BE2C (cell line): ENCODE measurements around the gene PLPPR1.

Experiments used
- DNase-seq: peaks from one replicate; pipeline ENCODE4 v3.0.0-alpha.2; 2020
- H3K27me3 ChIP-seq: fragments of 250-450 bp; sonication (Bioruptor Pico); 2 replicates; pipeline ENCODE4 v1.5.1; 2020; ENCODE audit warnings: mild to moderate bottlenecking
- H3K36me3 ChIP-seq: fragments of 250-450 bp; sonication (Bioruptor Pico); 2 replicates; pipeline ENCODE4 v1.5.1; 2020; ENCODE audit warnings: mild to moderate bottlenecking
- H3K4me1 ChIP-seq: fragments of 250-450 bp; sonication (Bioruptor Pico); 2 replicates; pipeline ENCODE4 v1.5.1; 2020
- H3K4me3 ChIP-seq: 2 replicates; pipeline ENCODE4 v1.5.1; 2011; ENCODE audit warnings: low read depth, low read length
- H3K9me3 ChIP-seq: fragments of 250-450 bp; sonication (Bioruptor Pico); 2 replicates; pipeline ENCODE4 v1.5.1; 2020
- CTCF ChIP-seq: IDR thresholded peaks from 2 replicates; pipeline ENCODE4 v1.5.1; 2012; ENCODE audit warnings: mild to moderate bottlenecking, low read depth, low read length

PLPPR1 gene

GRCh38 chr9:101353683-101354082, 325.2 kb downstream of the PLPPR1 start:
- Histone ChIP-seq H3K9me3 (no peaks in the 10 kb centered on the region), H3K4me3 (no peak overlapping the region), H3K4me1 (no peaks in the 10 kb centered on the region), H3K36me3 (no peaks in the 10 kb centered on the region), H3K27me3 (no peaks in the 10 kb centered on the region; the same call in 1 of the 2 replicates)
- no peak for DNase-seq
- TF ChIP-seq CTCF = no peak

GRCh38 chr9:101354143-101354764, 325.7 kb downstream of the PLPPR1 start:
- no peaks in the 10 kb centered on the region for H3K36me3 ChIP-seq
- no peak overlapping the region for H3K4me3 ChIP-seq
- no peaks in the 10 kb centered on the region for H3K9me3 ChIP-seq
- no peak for DNase-seq
- H3K27me3 ChIP-seq = no peaks in the 10 kb centered on the region; the same call in 1 of the 2 replicates
- no peak for TF ChIP-seq CTCF
- H3K4me1 ChIP-seq = no peaks in the 10 kb centered on the region

- no peaks in the 10 kb centered on the region for H3K4me1 ChIP-seq
- DNase-seq = no peak
- no peaks in the 10 kb centered on the region; the same call in 1 of the 2 replicates for H3K27me3 ChIP-seq
- no peaks in the 10 kb centered on the region for H3K36me3 ChIP-seq
- H3K9me3 ChIP-seq = no peaks in the 10 kb centered on the region
- TF ChIP-seq CTCF = no peak
- H3K4me3 ChIP-seq = no peak overlapping the region
These were observed 326.5 kb downstream of the PLPPR1 start for GRCh38 chr9:101354765-101355708.

GRCh38 chr9:101356619-101357018, 328.1 kb downstream of the PLPPR1 start:
- no peak for TF ChIP-seq CTCF
- Histone ChIP-seq H3K27me3 (no peaks in the 10 kb centered on the region; the same call in 1 of the 2 replicates), H3K4me1 (no peaks in the 10 kb centered on the region), H3K4me3 (no peak overlapping the region), H3K9me3 (no peaks in the 10 kb centered on the region), H3K36me3 (no peaks in the 10 kb centered on the region)
- DNase-seq = no peak

- H3K9me3 ChIP-seq = no peaks in the 10 kb centered on the region
- TF ChIP-seq CTCF = no peak
- DNase-seq = no peak
- no peaks in the 10 kb centered on the region for H3K36me3 ChIP-seq
- no peaks in the 10 kb centered on the region for H3K4me1 ChIP-seq
- no peak overlapping the region for H3K4me3 ChIP-seq
- no peaks in the 10 kb centered on the region for H3K27me3 ChIP-seq
These were observed 331.2 kb downstream of the PLPPR1 start for GRCh38 chr9:101359679-101360078.

GRCh38 chr9:101360647-101361046, 332.1 kb downstream of the PLPPR1 start:
- Histone ChIP-seq H3K9me3 (no peaks in the 10 kb centered on the region), H3K4me1 (no peaks in the 10 kb centered on the region), H3K27me3 (no peaks in the 10 kb centered on the region), H3K36me3 (no peaks in the 10 kb centered on the region), H3K4me3 (no peak overlapping the region)
- TF ChIP-seq CTCF = no peak
- no peak for DNase-seq
